Neural progenitor cell (in vitro differentiated cells): ENCODE results near the gene RBM28.

Experiments used
- EZH2 ChIP-seq: fragments of 200-600 bp; sonication (generic); IDR thresholded peaks from 2 replicates; pipeline ENCODE4 v1.6.1; 2017; ENCODE audit warnings: antibody characterized with exemption, mild to moderate bottlenecking, moderate library complexity
- EZH2phosphoT487 ChIP-seq: fragments of 200-600 bp; sonication (generic); IDR thresholded peaks from 2 replicates; pipeline ENCODE4 v1.6.1; 2017; ENCODE audit warnings: antibody characterized with exemption
- TF ChIP-seq, protein P1 (sequence below): fragments of 200-600 bp; sonication (generic); IDR thresholded peaks from 2 replicates; pipeline ENCODE4 v1.5.1; 2017; ENCODE audit warnings: antibody characterized with exemption, mild to moderate bottlenecking

DNA sequence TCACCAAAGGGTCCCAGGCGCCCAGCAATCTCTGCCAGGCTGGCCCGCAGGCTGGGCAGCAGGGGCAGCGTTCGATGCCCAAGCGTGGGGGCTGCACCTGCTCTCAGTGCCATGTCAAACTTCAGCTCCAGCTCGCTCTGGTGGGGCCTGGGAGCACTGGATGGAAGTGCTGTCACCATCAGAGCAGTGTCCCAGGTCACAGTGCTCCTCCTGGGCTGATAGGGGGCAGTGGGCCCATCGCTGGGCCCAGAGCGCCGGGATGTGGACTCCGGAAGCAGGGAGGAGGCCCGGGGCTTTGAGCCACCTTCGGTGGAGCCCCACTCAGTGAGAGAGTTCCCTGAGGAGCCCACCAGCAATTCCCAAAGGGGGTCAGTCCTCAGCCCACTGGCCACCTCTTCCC is 15.6 kb upstream of the RBM28 start:
- TF ChIP-seq, protein P1, sequence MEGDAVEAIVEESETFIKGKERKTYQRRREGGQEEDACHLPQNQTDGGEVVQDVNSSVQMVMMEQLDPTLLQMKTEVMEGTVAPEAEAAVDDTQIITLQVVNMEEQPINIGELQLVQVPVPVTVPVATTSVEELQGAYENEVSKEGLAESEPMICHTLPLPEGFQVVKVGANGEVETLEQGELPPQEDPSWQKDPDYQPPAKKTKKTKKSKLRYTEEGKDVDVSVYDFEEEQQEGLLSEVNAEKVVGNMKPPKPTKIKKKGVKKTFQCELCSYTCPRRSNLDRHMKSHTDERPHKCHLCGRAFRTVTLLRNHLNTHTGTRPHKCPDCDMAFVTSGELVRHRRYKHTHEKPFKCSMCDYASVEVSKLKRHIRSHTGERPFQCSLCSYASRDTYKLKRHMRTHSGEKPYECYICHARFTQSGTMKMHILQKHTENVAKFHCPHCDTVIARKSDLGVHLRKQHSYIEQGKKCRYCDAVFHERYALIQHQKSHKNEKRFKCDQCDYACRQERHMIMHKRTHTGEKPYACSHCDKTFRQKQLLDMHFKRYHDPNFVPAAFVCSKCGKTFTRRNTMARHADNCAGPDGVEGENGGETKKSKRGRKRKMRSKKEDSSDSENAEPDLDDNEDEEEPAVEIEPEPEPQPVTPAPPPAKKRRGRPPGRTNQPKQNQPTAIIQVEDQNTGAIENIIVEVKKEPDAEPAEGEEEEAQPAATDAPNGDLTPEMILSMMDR = no peak
- TF ChIP-seq EZH2phosphoT487 = no peak
- no peak for TF ChIP-seq EZH2
